GM12878 (cell line): ENCODE results near the gene NFE2L1. TPM values are rescaled to one million over a fixed set of nuclear protein-coding genes. Genes with fewer than 3 reads are reported as not detected.

Source experiments
- ATAC-seq: fragments of 200-7000 bp; cut with Tn5 transposase; 3 replicates; pipeline ENCODE4 v1.9.1; 2020; ENCODE audit warnings: mild to moderate bottlenecking, moderate library complexity
- BruUV-seq: library from RNA; stranded (reverse); fragments of 400-500 nt; replicated peaks from 2 replicates; lab custom pipeline; 2021; lab: Mats Ljungman, UMichigan
- CTCF ChIA-PET: fragments of 300-600 bp; sonication (Branson Sonifier 250); formaldehyde crosslinking; extraction: SDS; loops from one replicate; lab custom pipeline; 2021; ENCODE audit warnings: inconsistent platforms; lab: Yijun Ruan, JAX
- POLR2A ChIA-PET: fragments of 350-600 bp; formaldehyde crosslinking; extraction: SDS; loops from one replicate; lab custom pipeline; 2021; ENCODE audit warnings: inconsistent platforms; lab: Charles Lee
- RAD21 ChIA-PET: fragments of 300-600 bp; sonication (Branson Sonifier 250); formaldehyde crosslinking; loops from one replicate; lab custom pipeline; 2023; ENCODE audit warnings: antibody characterized with exemption; ENCODE audit not compliant: unreplicated experiment; lab: Charles Lee
- SMC1A ChIA-PET: fragments of 300-600 bp; sonication (Branson Sonifier 250); formaldehyde crosslinking; loops from one replicate; lab custom pipeline; 2023; ENCODE audit not compliant: unreplicated experiment, uncharacterized antibody; lab: Charles Lee
- DNase-seq: peaks from one replicate; pipeline ENCODE4 v3.0.0-alpha.2; 2011; ENCODE audit warnings: low read depth, low spot score
- FAIRE-seq: peaks from 3 replicates; lab custom pipeline; 2011; peaks lifted over from hg19 to GRCh38; lab: Jason Lieb, UNC
- H2AFZ ChIP-seq: 2 replicates; pipeline ENCODE4 v1.6.0; 2011; ENCODE audit warnings: low read depth, low read length, control low read depth; ENCODE audit not compliant: control insufficient read depth
- H3K27ac ChIP-seq: 2 replicates; pipeline ENCODE4 v1.5.1; 2011; ENCODE audit warnings: control low read depth; ENCODE audit not compliant: control insufficient read depth, insufficient read depth
- H3K27me3 ChIP-seq, 2 experiments: replicated peaks in 1 of 2; 2 replicates each; pipeline versions ENCODE4 v1.6.0 to v1.6.1; 2011; ENCODE audit warnings: low read length in 1 of 2; ENCODE audit not compliant: control insufficient read depth in 2 of 2, insufficient read depth in 2 of 2
- H3K36me3 ChIP-seq, 2 experiments: 2 replicates each; pipeline ENCODE4 v1.5.1; 2011; ENCODE audit warnings: low read length in 1 of 2; ENCODE audit not compliant: control insufficient read depth in 2 of 2, insufficient read depth in 2 of 2
- H3K4me1 ChIP-seq: 2 replicates; pipeline ENCODE4 v1.6.1; 2011; ENCODE audit warnings: mild to moderate bottlenecking, low read length, moderate library complexity, mixed read lengths; ENCODE audit not compliant: control insufficient read depth, insufficient read depth
- H3K4me2 ChIP-seq: 2 replicates; pipeline ENCODE4 v1.6.0; 2011; ENCODE audit warnings: control low read depth; ENCODE audit not compliant: control insufficient read depth, insufficient read depth
- H3K4me3 ChIP-seq: fragments of 200-600 bp; sonication (generic); 2 replicates; pipeline ENCODE4 v1.5.1; 2016
- H3K79me2 ChIP-seq: 2 replicates; pipeline ENCODE4 v1.6.0; 2011; ENCODE audit warnings: low read length; ENCODE audit not compliant: control insufficient read depth, insufficient read depth
- H3K9ac ChIP-seq: 2 replicates; pipeline ENCODE4 v1.8.0; 2011; ENCODE audit warnings: low read length, control low read depth, mixed read lengths; ENCODE audit not compliant: control insufficient read depth, insufficient read depth
- H3K9me3 ChIP-seq: replicated peaks from 3 replicates; pipeline ENCODE4 v1.5.1; 2011; ENCODE audit warnings: mild to moderate bottlenecking, low read length; ENCODE audit not compliant: control insufficient read depth, insufficient read depth
- H4K20me1 ChIP-seq: 2 replicates; pipeline ENCODE4 v1.6.0; 2011; ENCODE audit not compliant: control insufficient read depth, insufficient read depth
- BRCA1 ChIP-seq: IDR thresholded peaks from 2 replicates; pipeline ENCODE4 v1.6.1; 2011; ENCODE audit warnings: low read depth, low read length, improper control_type of control experiment
- CHD2 ChIP-seq: IDR thresholded peaks from 2 replicates; pipeline ENCODE4 v1.6.1; 2011; ENCODE audit warnings: low read depth, low read length, improper control_type of control experiment, borderline replicate concordance
- CREM ChIP-seq: IDR thresholded peaks from 2 replicates; pipeline ENCODE4 v1.6.1; 2014; ENCODE audit warnings: antibody characterized with exemption, low read depth
- EP300 ChIP-seq, 2 experiments: fragments of 150-350 bp in 1 of 2; IDR thresholded peaks; 2 replicates each; pipeline ENCODE4 v1.6.1; 2011 to 2012; ENCODE audit warnings: low read depth in 2 of 2, low read length in 2 of 2, borderline replicate concordance in 1 of 2, improper control_type of control experiment in 1 of 2, inconsistent platforms in 1 of 2; ENCODE audit not compliant: control insufficient read depth in 1 of 2
- GABPA ChIP-seq: IDR thresholded peaks from 2 replicates; pipeline ENCODE4 v1.6.1; 2014; ENCODE audit warnings: antibody characterized with exemption, low read depth, mild to moderate bottlenecking, inconsistent platforms
- HDAC2 ChIP-seq: fragments of 200-600 bp; sonication (generic); IDR thresholded peaks from 2 replicates; pipeline ENCODE4 v1.6.1; 2017
- POLR2AphosphoS2 ChIP-seq: IDR thresholded peaks from 2 replicates; pipeline ENCODE4 v1.6.1; 2011; ENCODE audit warnings: low read depth, mild to moderate bottlenecking, low read length, improper control_type of control experiment, moderate library complexity
- POLR2AphosphoS5 ChIP-seq: IDR thresholded peaks from 2 replicates; pipeline ENCODE4 v1.6.1; 2011; ENCODE audit warnings: mild to moderate bottlenecking, low read length, inconsistent platforms
- RCOR1 ChIP-seq: conservative IDR thresholded peaks from 2 replicates; pipeline ENCODE4 v1.6.1; 2012; ENCODE audit warnings: low read depth, low read length, improper control_type of control experiment
- RUNX3 ChIP-seq: IDR thresholded peaks from 2 replicates; pipeline ENCODE4 v1.6.1; 2012; ENCODE audit warnings: low read length, inconsistent platforms
- YBX1 ChIP-seq: fragments of 450-650 bp; IDR thresholded peaks from 2 replicates; pipeline ENCODE4 v1.6.1; 2016; ENCODE audit warnings: antibody characterized with exemption
- YY1 ChIP-seq: IDR thresholded peaks from 2 replicates; pipeline ENCODE4 v1.6.1; 2011; ENCODE audit warnings: low read depth, mild to moderate bottlenecking, low read length
- WGBS: methylation state at CpG from one replicate; pipeline ENCODE4 v1.1.6; 2016; ENCODE audit warnings: low lambda C conversion rate; ENCODE audit not compliant: insufficient replicate concordance, insufficient coverage; ENCODE audit errors: missing lambda C conversion rate; 5-methylcytosine and 5-hydroxymethylcytosine counted together
- in situ Hi-C: fragments of 300-500 bp; cut with MboI; formaldehyde crosslinking; loops from 9 replicates; pipeline ENCODE4 v1.14.3; 2018; ENCODE audit warnings: mixed read lengths
- intact Hi-C: fragments of 100-400 bp; cut with micrococcal nuclease; formaldehyde crosslinking; loops from one replicate; pipeline ENCODE4 v1.14.2; 2022; ENCODE audit not compliant: unreplicated experiment
- polyA plus RNA-seq, 11 experiments: library from polyadenylated mRNA; depleted of rRNA in 4 of 11; unstranded in 6 of 11; stranded (reverse) in 5 of 11; fragments of >200 nt; fragmentation: Nextera tagmentation in 4 of 11; fragmentation: Illumina TruSeq in 1 of 11; extraction: Ambion mirVana in 4 of 11; extraction: Trizol in 1 of 11; gene quantifications; 1 replicate in 1 of 11; 2 replicates in 10 of 11; pipeline versions ENCODE4 v1.2.1 to v1.2.3, GENCODE V29; 2011 to 2016; ENCODE audit warnings: inconsistent platforms in 2 of 11, missing spikeins in 2 of 11, low read depth in 1 of 11
- total RNA-seq, 4 experiments: library from RNA; depleted of rRNA in 3 of 4; stranded (reverse); fragments of >200 nt in 3 of 4; fragmentation: Illumina TruSeq in 1 of 4; extraction: Trizol in 1 of 4; gene quantifications; 2 replicates each; pipeline versions ENCODE4 v1.2.1 to v1.2.3, GENCODE V29; 2013 to 2021
- TF ChIP-seq, protein P1 (sequence below): fragments of 450-650 bp; IDR thresholded peaks from 2 replicates; pipeline ENCODE4 v1.6.1; 2017; ENCODE audit warnings: mild to moderate bottlenecking, low read depth, inconsistent platforms; ENCODE audit not compliant: poor library complexity, severe bottlenecking
- TF ChIP-seq, protein P2 (sequence below): fragments of 450-650 bp; formaldehyde crosslinking; IDR thresholded peaks from 2 replicates; pipeline ENCODE4 v1.5.0; 2022; ENCODE audit warnings: mild to moderate bottlenecking, missing genetic modification characterization
- TF ChIP-seq, protein P3 (sequence below): IDR thresholded peaks from 2 replicates; pipeline ENCODE4 v1.6.1; 2011; ENCODE audit warnings: borderline replicate concordance, low read depth, mild to moderate bottlenecking, moderate library complexity, low read length; ENCODE audit not compliant: insufficient read depth, poor library complexity, severe bottlenecking

NFE2L1 gene
- total and polyA plus RNA-seq, 10 of the 15 experiments (the other 5 are each of a cell fraction or from before 2014, with no cell fraction given): 3.8 to 104 (median 26.4) TPM

DNA sequence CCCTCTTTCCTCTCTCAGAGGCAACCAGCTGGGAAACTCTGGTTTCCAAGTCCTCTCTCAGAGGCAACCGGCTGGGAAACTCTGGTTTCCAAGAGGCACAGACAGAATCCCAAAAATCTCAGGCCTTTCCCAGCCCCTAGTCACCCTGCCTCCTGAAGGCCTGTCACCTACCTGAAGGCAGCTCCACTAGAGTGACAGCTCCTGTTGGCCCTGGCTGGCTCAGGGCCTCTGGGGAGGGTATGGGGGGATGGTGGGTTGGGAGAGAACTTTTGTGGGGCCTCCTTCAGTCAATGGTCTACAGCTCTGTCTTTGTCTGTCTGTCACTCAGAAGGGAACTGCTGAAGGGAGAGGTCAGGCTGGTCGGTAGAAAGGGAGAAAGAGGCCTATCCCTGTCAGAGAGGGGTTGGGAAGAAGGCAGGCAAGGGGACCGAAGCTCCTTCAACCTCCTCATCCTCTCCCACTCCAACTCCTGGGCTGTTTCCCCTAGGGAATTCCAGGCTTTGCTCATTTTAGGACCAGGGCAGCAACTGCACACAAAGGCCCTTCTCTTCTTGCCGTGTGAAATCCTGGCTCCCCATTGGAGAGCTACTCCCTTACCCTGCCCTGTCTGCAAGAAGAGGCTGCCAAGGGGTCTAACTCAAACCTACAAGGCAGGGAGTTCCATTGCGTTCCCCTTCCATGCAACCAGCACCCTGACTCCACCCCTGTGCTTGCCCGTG is 34.1 kb upstream of the NFE2L1 start:
- in situ Hi-C loops (no loop called here), intact Hi-C loops (no loop called here)
- POLR2A ChIA-PET: interaction anchor here (0.5 to 2.3 kb wide), 4 partner anchors 9 to 101 kb away, joined by 3 to 13 read pairs (median 4); partner anchors contain the start of gene CDK5RAP3
- Histone ChIP-seq H3K4me1 (peaks cover 22% of the 10 kb centered on the region), H3K4me2 (no peak overlapping the region), H3K9ac (no peak overlapping the region), H3K4me3 (no peak overlapping the region), H3K27me3 (no peaks in the 10 kb centered on the region), H2AFZ (no peak overlapping the region), H3K79me2 (no peaks in the 10 kb centered on the region), H3K27ac (no peak overlapping the region), H3K9me3 (no peaks in the 10 kb centered on the region), H4K20me1 (no peaks in the 10 kb centered on the region), H3K36me3 (no peaks in the 10 kb centered on the region)
- RAD21 ChIA-PET: interaction anchor here (1.0 to 6.6 kb wide), 5 partner anchors 10 to 65 kb away, joined by 3 to 126 read pairs (median 7); partner anchors contain the start of gene CDK5RAP3
- FAIRE-seq (no peak), ATAC-seq (no peak), DNase-seq (no peak)
- 65% methylated on average over 6 of the region's 6 CpGs for WGBS
- CTCF ChIA-PET: interaction anchor here (0.7 to 14.1 kb wide), 7 partner anchors 10 to 173 kb away, joined by 3 to 454 read pairs (median 9); partner anchors contain the start of genes CDK5RAP3, PNPO, PRR15L and SCRN2
- BruUV-seq: no TSS peak
- SMC1A ChIA-PET: interaction anchor here (0.6 to 9.6 kb wide), 6 partner anchors 12 to 457 kb away, joined by 3 to 332 read pairs (median 50); partner anchors contain the start of genes CDK5RAP3 and PNPO
- TF ChIP-seq, protein P1, sequence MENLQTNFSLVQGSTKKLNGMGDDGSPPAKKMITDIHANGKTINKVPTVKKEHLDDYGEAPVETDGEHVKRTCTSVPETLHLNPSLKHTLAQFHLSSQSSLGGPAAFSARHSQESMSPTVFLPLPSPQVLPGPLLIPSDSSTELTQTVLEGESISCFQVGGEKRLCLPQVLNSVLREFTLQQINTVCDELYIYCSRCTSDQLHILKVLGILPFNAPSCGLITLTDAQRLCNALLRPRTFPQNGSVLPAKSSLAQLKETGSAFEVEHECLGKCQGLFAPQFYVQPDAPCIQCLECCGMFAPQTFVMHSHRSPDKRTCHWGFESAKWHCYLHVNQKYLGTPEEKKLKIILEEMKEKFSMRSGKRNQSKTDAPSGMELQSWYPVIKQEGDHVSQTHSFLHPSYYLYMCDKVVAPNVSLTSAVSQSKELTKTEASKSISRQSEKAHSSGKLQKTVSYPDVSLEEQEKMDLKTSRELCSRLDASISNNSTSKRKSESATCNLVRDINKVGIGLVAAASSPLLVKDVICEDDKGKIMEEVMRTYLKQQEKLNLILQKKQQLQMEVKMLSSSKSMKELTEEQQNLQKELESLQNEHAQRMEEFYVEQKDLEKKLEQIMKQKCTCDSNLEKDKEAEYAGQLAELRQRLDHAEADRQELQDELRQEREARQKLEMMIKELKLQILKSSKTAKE: no peak
- TF ChIP-seq CREM (no peak), YY1 (no peak), GABPA (no peak), POLR2AphosphoS2 (no peak), HDAC2 (no peak), YBX1 (no peak), EP300 (IDR thresholded peaks at IDR 0.05; ENCODE audit: borderline replicate concordance in 1 of 2, control insufficient read depth in 1 of 2, low read depth in 2 of 2, low read length in 2 of 2) (no peak), POLR2AphosphoS5 (no peak), RUNX3 (no peak), RCOR1 (no peak), CHD2 (no peak), BRCA1 (no peak)
- TF ChIP-seq, protein P2, sequence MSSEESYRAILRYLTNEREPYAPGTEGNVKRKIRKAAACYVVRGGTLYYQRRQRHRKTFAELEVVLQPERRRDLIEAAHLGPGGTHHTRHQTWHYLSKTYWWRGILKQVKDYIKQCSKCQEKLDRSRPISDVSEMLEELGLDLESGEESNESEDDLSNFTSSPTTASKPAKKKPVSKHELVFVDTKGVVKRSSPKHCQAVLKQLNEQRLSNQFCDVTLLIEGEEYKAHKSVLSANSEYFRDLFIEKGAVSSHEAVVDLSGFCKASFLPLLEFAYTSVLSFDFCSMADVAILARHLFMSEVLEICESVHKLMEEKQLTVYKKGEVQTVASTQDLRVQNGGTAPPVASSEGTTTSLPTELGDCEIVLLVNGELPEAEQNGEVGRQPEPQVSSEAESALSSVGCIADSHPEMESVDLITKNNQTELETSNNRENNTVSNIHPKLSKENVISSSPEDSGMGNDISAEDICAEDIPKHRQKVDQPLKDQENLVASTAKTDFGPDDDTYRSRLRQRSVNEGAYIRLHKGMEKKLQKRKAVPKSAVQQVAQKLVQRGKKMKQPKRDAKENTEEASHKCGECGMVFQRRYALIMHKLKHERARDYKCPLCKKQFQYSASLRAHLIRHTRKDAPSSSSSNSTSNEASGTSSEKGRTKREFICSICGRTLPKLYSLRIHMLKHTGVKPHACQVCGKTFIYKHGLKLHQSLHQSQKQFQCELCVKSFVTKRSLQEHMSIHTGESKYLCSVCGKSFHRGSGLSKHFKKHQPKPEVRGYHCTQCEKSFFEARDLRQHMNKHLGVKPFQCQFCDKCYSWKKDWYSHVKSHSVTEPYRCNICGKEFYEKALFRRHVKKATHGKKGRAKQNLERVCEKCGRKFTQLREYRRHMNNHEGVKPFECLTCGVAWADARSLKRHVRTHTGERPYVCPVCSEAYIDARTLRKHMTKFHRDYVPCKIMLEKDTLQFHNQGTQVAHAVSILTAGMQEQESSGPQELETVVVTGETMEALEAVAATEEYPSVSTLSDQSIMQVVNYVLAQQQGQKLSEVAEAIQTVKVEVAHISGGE (CRISPR knock-in tag): no peak
- TF ChIP-seq, protein P3, sequence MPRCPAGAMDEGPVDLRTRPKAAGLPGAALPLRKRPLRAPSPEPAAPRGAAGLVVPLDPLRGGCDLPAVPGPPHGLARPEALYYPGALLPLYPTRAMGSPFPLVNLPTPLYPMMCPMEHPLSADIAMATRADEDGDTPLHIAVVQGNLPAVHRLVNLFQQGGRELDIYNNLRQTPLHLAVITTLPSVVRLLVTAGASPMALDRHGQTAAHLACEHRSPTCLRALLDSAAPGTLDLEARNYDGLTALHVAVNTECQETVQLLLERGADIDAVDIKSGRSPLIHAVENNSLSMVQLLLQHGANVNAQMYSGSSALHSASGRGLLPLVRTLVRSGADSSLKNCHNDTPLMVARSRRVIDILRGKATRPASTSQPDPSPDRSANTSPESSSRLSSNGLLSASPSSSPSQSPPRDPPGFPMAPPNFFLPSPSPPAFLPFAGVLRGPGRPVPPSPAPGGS: no peak
